ENCODE results near the gene CNST.

The CNST gene

GRCh38 chr1:246681900-246682895 lies 115.9 kb downstream of the CNST start:
- H3K9me3 ChIP-seq = no peaks in the 10 kb centered on the region
- no peak overlapping the region; the same call in 1 of the 2 replicates for H3K4me3 ChIP-seq (ENCODE audit: low read depth, low read length)
- H3K27me3 ChIP-seq = no peaks in the 10 kb centered on the region
- peak; percentile 94 for DNase-seq
- H3K36me3 ChIP-seq = no peaks in the 10 kb centered on the region
- peaks cover 39% of the 10 kb centered on the region for H3K4me1 ChIP-seq
- no peak for TF ChIP-seq CTCF (IDR thresholded peaks at IDR 0.05; ENCODE audit: low read depth, low read length)

GRCh38 chr1:246683521-246683920 lies 117.3 kb downstream of the CNST start:
- no peaks in the 10 kb centered on the region for H3K27me3 ChIP-seq
- DNase-seq = no peak
- no peaks in the 10 kb centered on the region for H3K9me3 ChIP-seq
- no peak overlapping the region for H3K4me3 ChIP-seq (ENCODE audit: low read depth, low read length)
- no peak for TF ChIP-seq CTCF (IDR thresholded peaks at IDR 0.05; ENCODE audit: low read depth, low read length)
- peaks cover 39% of the 10 kb centered on the region for H3K4me1 ChIP-seq
- no peaks in the 10 kb centered on the region for H3K36me3 ChIP-seq

DNA sequence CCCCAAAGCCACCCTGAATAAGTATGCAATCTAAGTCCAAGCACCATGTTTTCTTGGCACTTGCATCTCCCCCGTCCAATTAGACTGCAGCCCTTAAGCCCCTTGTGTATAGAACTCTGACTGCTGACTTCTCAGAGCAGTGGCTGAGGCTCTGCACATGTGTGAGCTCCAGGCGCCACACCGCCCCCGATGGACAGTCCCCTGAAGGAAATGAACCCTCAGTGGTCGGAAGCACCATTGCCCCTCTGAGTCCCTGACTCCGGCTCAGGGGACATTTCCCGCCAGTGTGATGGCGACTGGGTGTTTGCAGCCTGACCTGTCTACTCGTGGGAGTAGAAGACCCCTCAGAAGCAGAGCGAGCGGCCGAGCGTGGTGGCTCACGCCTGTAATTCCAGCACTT lies 120.7 kb downstream of the CNST start:
- H3K36me3 ChIP-seq = no peaks in the 10 kb centered on the region
- H3K27me3 ChIP-seq = no peaks in the 10 kb centered on the region
- DNase-seq = peak; percentile 45
- TF ChIP-seq CTCF (IDR thresholded peaks at IDR 0.05; ENCODE audit: low read depth, low read length) = no peak; the same call in 1 of the 2 replicates
- H3K4me3 ChIP-seq (ENCODE audit: low read depth, low read length) = no peak overlapping the region
- no peaks in the 10 kb centered on the region for H3K9me3 ChIP-seq
- H3K4me1 ChIP-seq = peaks cover 14% of the 10 kb centered on the region

DNA sequence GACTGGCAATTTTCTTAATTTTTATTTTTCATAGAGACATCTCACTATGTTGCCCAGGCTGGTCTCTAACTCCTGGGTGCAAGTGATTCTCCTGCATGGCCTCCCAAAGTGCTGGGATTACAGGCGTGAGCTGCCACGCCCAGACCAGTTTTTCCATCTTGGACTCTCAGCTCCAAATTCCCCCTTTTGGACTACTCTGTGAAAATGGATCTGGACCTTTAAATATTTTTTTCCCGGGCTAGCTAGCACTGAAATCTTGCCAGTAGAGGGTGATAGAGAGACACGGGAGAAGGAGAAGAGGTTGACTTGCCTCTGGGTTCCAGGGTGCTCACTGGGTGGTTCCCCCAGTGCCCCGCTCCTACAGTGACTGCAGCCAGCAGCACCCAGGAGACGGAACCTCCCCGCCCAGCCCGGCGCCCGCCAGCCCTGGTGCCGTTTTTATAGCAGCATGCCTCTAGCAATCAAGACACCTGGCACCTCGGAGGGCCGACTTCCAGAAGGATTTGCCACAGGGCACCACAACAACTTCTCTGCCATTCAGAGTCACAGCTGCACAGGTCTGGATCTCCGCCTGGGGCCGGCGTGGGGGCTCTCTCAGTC lies 123.3 kb downstream of the CNST start:
- Histone ChIP-seq H3K36me3 (no peaks in the 10 kb centered on the region), H3K4me3 (ENCODE audit: low read depth, low read length) (peak overlapping the region; percentile 45), H3K4me1 (no peaks in the 10 kb centered on the region), H3K9me3 (no peaks in the 10 kb centered on the region), H3K27me3 (no peaks in the 10 kb centered on the region)
- DNase-seq = peak; percentile 65
- peak; percentile 96 for TF ChIP-seq CTCF (IDR thresholded peaks at IDR 0.05; ENCODE audit: low read depth, low read length)

- Histone ChIP-seq H3K4me1 (no peaks in the 10 kb centered on the region), H3K4me3 (ENCODE audit: low read depth, low read length) (peak overlapping the region; percentile 45), H3K9me3 (no peaks in the 10 kb centered on the region), H3K36me3 (no peaks in the 10 kb centered on the region), H3K27me3 (no peaks in the 10 kb centered on the region)
- no peak for TF ChIP-seq CTCF (IDR thresholded peaks at IDR 0.05; ENCODE audit: low read depth, low read length)
- DNase-seq = no peak
Observed at GRCh38 chr1:246690100-246690499, 123.8 kb downstream of the CNST start.
